WERI-Rb-1 (cell line): Measurements from ENCODE around the gene GPS2.

Experiments
- DNase-seq: peaks from one replicate; pipeline ENCODE4 v3.0.0-alpha.2; 2020
- H3K27ac ChIP-seq: fragments of 250-450 bp; sonication (Bioruptor Pico); 2 replicates; pipeline ENCODE4 v1.5.1; 2020; ENCODE audit warnings: mild to moderate bottlenecking, moderate library complexity
- H3K27me3 ChIP-seq: fragments of 250-450 bp; sonication (Bioruptor Pico); 2 replicates; pipeline ENCODE4 v1.5.1; 2021; ENCODE audit warnings: mild to moderate bottlenecking, low read depth, moderate library complexity; ENCODE audit not compliant: insufficient read depth, severe bottlenecking
- H3K36me3 ChIP-seq: fragments of 250-450 bp; sonication (Bioruptor Pico); 2 replicates; pipeline ENCODE4 v1.5.1; 2020; ENCODE audit warnings: mild to moderate bottlenecking, moderate library complexity
- H3K4me3 ChIP-seq: 2 replicates; pipeline ENCODE4 v1.5.1; 2011; ENCODE audit warnings: low read depth, mild to moderate bottlenecking, control low read depth, low read length
- H3K9me3 ChIP-seq: fragments of 250-450 bp; sonication (Bioruptor Pico); 2 replicates; pipeline ENCODE4 v1.5.1; 2021; ENCODE audit warnings: mild to moderate bottlenecking, moderate library complexity; ENCODE audit not compliant: severe bottlenecking
- TF ChIP-seq, protein P1 (sequence below): IDR thresholded peaks from 2 replicates; pipeline ENCODE4 v1.5.1; 2011; ENCODE audit warnings: low read depth, mild to moderate bottlenecking, control low read depth, inconsistent platforms, low read length

The GPS2 gene

DNA sequence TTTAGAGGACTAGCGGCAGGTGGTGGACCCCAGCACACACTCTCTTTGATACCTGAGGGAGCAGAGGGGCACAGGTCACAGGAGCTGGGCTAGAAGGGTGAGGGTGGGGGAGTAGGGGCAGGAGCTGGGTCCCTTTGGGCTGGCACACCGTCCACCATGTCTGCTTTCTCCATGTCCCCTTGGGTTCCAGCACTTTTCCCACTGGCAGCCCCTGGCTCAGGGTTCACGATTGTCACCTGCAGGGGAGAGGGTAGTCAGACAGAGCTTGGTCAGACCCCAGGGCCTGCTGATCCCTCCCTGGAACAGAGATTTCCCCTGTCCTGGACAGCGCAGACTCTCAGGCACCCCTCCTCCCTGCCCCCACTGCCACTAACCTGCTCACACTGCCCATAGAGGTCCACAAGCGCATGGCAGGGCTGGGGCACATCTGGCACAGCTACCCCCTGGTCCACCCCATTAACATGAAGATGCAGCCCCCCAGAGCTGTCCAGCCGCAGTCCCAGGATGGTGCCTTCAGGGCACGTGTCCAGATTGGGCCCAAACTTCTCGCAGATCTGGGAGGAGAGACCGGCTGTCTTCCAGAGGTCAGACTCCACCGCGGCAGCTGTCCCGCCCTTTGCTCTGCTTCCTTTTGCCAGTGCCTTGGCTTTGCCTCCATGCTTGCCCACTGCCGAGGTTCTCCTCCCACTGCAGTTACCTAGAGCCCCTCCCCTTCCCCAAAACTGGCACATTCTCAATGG, 3.1 kb upstream of the GPS2 start:
- no peak for DNase-seq
- Histone ChIP-seq H3K27ac (no peak overlapping the region), H3K27me3 (no peaks in the 10 kb centered on the region), H3K36me3 (peaks cover 80% of the 10 kb centered on the region), H3K4me3 (no peak overlapping the region), H3K9me3 (no peaks in the 10 kb centered on the region)
- TF ChIP-seq, protein P1, sequence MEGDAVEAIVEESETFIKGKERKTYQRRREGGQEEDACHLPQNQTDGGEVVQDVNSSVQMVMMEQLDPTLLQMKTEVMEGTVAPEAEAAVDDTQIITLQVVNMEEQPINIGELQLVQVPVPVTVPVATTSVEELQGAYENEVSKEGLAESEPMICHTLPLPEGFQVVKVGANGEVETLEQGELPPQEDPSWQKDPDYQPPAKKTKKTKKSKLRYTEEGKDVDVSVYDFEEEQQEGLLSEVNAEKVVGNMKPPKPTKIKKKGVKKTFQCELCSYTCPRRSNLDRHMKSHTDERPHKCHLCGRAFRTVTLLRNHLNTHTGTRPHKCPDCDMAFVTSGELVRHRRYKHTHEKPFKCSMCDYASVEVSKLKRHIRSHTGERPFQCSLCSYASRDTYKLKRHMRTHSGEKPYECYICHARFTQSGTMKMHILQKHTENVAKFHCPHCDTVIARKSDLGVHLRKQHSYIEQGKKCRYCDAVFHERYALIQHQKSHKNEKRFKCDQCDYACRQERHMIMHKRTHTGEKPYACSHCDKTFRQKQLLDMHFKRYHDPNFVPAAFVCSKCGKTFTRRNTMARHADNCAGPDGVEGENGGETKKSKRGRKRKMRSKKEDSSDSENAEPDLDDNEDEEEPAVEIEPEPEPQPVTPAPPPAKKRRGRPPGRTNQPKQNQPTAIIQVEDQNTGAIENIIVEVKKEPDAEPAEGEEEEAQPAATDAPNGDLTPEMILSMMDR = no peak

DNA sequence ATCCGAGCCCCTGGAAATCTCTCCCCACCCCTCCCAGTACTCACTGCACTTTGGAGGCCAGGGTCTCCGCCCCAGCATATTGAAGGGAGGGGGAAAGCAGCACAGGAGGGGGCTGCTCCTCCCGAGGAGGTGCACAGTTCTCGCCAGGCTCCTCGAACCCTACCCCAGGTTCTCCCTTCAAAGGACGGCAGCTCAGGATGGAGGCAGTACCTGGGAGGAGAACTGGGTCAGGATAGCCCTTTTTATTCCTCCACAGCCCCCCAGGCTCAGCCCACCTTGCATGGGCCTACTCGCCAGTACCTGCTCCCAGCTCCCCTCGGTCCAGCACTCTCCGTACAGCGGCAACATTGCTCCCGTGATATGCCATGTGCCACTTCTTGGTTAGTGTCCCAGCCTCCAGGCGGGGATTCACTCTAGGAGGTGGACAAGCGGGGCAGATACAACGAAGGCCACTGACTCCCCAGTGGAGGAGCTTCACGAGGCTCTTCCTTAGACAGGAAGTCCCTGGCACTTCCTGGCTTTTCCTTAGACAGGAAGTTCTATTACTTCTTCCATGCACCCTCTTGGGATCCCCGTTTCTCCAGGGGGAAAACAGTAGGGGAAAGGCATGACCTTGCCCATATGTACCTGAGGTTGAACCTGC, 2.1 kb upstream of the GPS2 start:
- peaks cover 80% of the 10 kb centered on the region for H3K36me3 ChIP-seq

DNA sequence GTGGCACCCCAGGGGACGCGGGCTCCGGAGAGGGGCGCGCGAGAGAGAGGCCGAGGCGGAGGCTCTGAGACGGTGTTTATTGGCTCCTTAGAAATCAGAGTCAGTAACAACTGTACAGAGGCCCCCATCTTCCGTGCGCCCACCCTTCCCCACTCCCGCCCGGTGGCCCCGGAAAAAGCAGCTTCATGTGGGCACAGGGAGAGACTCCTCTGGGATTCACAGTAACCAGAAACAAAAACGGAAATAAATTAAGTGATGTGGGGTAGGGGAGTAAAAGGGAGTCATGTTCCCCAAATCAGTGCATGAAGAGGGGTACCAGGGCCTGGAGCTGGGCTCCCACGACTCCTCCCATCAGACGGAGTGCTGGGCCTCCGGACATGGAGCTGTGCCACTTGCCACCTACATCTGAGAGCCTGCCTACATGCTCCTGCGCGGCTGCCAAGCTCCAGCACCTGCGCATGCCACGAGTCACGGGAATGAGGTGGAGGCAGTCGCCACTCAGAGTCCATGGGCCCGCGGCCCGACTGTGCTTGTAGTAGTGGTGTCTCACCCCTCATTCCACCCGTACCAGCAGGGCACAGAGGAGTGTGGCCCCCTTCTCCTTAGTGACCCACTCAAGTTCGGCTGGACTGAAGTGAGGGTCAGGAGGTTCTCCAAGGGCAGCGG, 543 bp upstream of the GPS2 start:
- no peak for DNase-seq
- Histone ChIP-seq H3K36me3 (peaks cover 77% of the 10 kb centered on the region), H3K27me3 (no peaks in the 10 kb centered on the region), H3K4me3 (peak overlapping the region; percentile 86), H3K9me3 (no peaks in the 10 kb centered on the region), H3K27ac (peak overlapping the region; percentile 86)
- TF ChIP-seq, protein P1 = no peak

More for the DNA sequence above, 2.1 kb upstream of the GPS2 start:
- no peak overlapping the region for H3K4me3 ChIP-seq
- DNase-seq = no peak
- no peak overlapping the region; the same call in 1 of the 2 replicates for H3K27ac ChIP-seq
- H3K9me3 ChIP-seq = no peaks in the 10 kb centered on the region
- no peaks in the 10 kb centered on the region for H3K27me3 ChIP-seq
- TF ChIP-seq, protein P1 = no peak

DNA sequence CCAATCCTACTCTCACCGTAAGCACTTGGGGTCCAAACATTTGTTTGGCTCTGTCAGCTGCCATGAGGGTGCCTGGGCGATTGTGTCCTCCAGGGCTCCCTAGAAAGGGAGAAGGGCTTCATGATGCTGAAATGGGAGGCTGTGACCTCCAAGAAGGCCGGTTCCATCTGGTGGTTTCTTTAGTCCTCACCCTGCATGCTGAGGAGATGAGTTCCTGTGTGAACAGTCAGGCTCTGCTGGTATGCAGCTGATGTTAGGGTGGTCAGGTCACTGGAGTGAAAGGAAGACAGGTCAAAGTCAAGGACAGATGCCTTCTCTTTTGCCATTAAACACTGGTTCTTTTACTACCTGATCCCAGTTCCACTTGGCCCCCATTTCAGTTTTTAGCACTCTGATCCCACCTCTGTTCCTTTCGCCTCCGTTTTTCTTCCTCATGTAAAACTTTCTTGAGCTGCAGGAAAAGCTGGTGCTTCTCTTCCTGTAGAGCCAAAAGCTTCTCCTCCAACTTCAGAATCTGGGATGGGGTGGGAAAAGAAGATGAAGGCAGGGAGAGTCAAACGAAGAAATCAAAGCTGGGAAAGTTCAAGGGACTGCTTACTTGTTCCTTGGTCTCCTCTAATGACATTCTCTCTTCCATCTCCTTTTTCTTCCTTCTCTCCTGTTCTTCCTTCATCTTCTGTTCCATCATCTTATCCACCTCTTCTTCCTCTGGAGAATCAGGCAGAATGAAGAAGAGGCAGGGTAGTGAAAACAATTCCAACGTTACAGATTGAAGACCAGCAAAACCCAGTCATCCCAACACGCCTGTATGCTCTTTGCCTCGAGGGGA, 1.1 kb downstream of the GPS2 start:
- Histone ChIP-seq H3K36me3 (peaks cover 85% of the 10 kb centered on the region), H3K4me3 (peak overlapping the region; percentile 86), H3K27me3 (no peaks in the 10 kb centered on the region), H3K9me3 (no peaks in the 10 kb centered on the region), H3K27ac (peak overlapping the region; percentile 86)
- TF ChIP-seq, protein P1 = no peak
- DNase-seq = no peak

DNA sequence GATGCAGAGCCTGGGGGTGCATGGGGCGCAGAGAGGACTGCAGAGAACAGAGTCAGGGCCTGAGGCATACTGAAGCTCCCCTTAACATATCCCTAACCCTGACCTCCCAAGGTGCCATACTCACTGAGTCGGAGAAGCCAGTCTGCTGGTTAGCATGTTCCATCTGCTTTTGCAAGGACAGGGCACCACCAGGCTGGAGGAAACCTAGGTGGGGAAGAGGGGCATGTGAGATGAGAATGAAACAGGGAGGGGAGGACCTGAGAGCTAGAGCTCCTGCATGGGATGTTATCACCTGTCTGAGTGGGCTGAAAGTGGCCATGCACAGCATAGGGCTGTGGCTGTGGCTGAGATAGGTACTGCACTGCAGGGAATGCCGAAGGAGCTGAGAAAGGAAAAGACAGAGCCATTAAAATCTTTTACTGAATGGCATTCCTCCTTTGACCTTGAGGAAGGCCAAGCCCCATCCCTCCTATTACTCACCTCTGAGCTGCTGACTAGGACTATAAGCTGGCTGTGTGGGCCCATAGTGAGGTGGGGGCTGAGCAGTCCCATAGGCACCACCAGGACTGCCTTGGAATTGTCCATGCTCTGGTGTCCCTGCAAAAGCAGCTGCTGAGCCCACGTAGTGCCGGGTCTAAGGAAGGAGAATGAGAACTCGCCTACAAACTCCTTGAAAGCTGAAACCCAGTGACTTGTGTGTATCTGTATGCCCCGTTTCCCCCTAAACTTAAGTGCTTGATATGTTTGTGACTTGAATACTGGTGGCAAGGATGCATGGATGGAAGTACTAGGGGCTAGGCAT, 1.9 kb downstream of the GPS2 start:
- peaks cover 82% of the 10 kb centered on the region for H3K36me3 ChIP-seq
- TF ChIP-seq, protein P1 = peak; percentile 16; the same call in 1 of the 2 replicates
- DNase-seq = no peak
- no peaks in the 10 kb centered on the region for H3K9me3 ChIP-seq
- no peak overlapping the region for H3K4me3 ChIP-seq
- no peaks in the 10 kb centered on the region for H3K27me3 ChIP-seq
- H3K27ac ChIP-seq = no peak overlapping the region; the same call in 1 of the 2 replicates
